HG02678 (cell line): ENCODE data around the gene KRT17.
"Not testable (repeated sequence)": the region's sequence is repeated elsewhere in the genome, so short reads cannot be mapped to it uniquely, and the experiment has no call there.

Source experiments
- ATAC-seq: cut with Tn5 transposase; IDR thresholded peaks from one replicate; pipeline ENCODE4 v1.9.1; 2021; ENCODE audit warnings: mild to moderate bottlenecking, moderate library complexity; ENCODE audit not compliant: unreplicated experiment

The KRT17 gene

GRCh38 chr17:41635121-41636097 lies 11.0 kb upstream of the KRT17 start:
- no peak for ATAC-seq

GRCh38 chr17:41634639-41635038 lies 10.3 kb upstream of the KRT17 start:
- ATAC-seq: no peak

- ATAC-seq: no peak
Measured at GRCh38 chr17:41633556-41634199, 9.3 kb upstream of the KRT17 start.

- no peak for ATAC-seq
Measured at GRCh38 chr17:41632482-41633105, 8.2 kb upstream of the KRT17 start.

- ATAC-seq: no peak
Measured at GRCh38 chr17:41631898-41632285, 7.5 kb upstream of the KRT17 start.

- ATAC-seq: no peak
Measured at GRCh38 chr17:41631025-41631897, 6.9 kb upstream of the KRT17 start.

- no peak for ATAC-seq
Measured at GRCh38 chr17:41629826-41630670, 5.7 kb upstream of the KRT17 start.

- ATAC-seq: no peak
Measured at GRCh38 chr17:41629316-41629715, 4.9 kb upstream of the KRT17 start.

- not testable (repeated sequence) for ATAC-seq
Measured at GRCh38 chr17:41628621-41629255, 4.4 kb upstream of the KRT17 start.

GRCh38 chr17:41628073-41628370 lies 3.6 kb upstream of the KRT17 start:
- not testable (repeated sequence) for ATAC-seq

- ATAC-seq: no peak
Measured at GRCh38 chr17:41627316-41628072, 3.1 kb upstream of the KRT17 start.

- not testable (repeated sequence) for ATAC-seq
Measured at GRCh38 chr17:41626914-41627295, 2.5 kb upstream of the KRT17 start.

GRCh38 chr17:41626028-41626913 lies 1.9 kb upstream of the KRT17 start:
- ATAC-seq: not testable (repeated sequence)

GRCh38 chr17:41625602-41626001 lies 1.2 kb upstream of the KRT17 start:
- ATAC-seq: no peak

GRCh38 chr17:41623184-41623861 lies 1.1 kb downstream of the KRT17 start:
- ATAC-seq: not testable (repeated sequence)

GRCh38 chr17:41622340-41623183 lies 1.8 kb downstream of the KRT17 start:
- not testable (repeated sequence) for ATAC-seq
